ENCODE data around the gene PDE9A.

Gene PDE9A

GRCh38 chr21:42663200-42663750 lies 9.9 kb downstream of the PDE9A start:
- Histone ChIP-seq H3K27me3 (ENCODE audit: control insufficient read depth, insufficient read depth, low read length) (no peaks in the 10 kb centered on the region), H3K9ac (ENCODE audit: low read depth, low read length) (no peak overlapping the region), H3K4me1 (ENCODE audit: control insufficient read depth, insufficient read depth, low read length) (no peaks in the 10 kb centered on the region), H3K36me3 (ENCODE audit: control insufficient read depth, insufficient read depth, low read length) (peaks cover 17% of the 10 kb centered on the region), H3K9me3 (ENCODE audit: control insufficient read depth, insufficient read depth, low read length) (no peaks in the 10 kb centered on the region), H3K4me3 (ENCODE audit: low read depth, low read length) (no peak overlapping the region)

- Histone ChIP-seq H3K27me3 (ENCODE audit: control insufficient read depth, insufficient read depth, low read length) (no peaks in the 10 kb centered on the region), H3K4me3 (ENCODE audit: low read depth, low read length) (no peak overlapping the region), H3K9ac (ENCODE audit: low read depth, low read length) (no peak overlapping the region), H3K36me3 (ENCODE audit: control insufficient read depth, insufficient read depth, low read length) (peaks cover 17% of the 10 kb centered on the region), H3K9me3 (ENCODE audit: control insufficient read depth, insufficient read depth, low read length) (no peaks in the 10 kb centered on the region), H3K4me1 (ENCODE audit: control insufficient read depth, insufficient read depth, low read length) (no peaks in the 10 kb centered on the region)
Observed at GRCh38 chr21:42663860-42664535, 10.6 kb downstream of the PDE9A start.

GRCh38 chr21:42664614-42665013 lies 11.2 kb downstream of the PDE9A start:
- no peaks in the 10 kb centered on the region for H3K27me3 ChIP-seq (ENCODE audit: control insufficient read depth, insufficient read depth, low read length)
- no peak overlapping the region for H3K9ac ChIP-seq (ENCODE audit: low read depth, low read length)
- peaks cover 17% of the 10 kb centered on the region for H3K36me3 ChIP-seq (ENCODE audit: control insufficient read depth, insufficient read depth, low read length)
- no peaks in the 10 kb centered on the region for H3K4me1 ChIP-seq (ENCODE audit: control insufficient read depth, insufficient read depth, low read length)
- H3K4me3 ChIP-seq (ENCODE audit: low read depth, low read length), result no peak overlapping the region
- H3K9me3 ChIP-seq (ENCODE audit: control insufficient read depth, insufficient read depth, low read length), result no peaks in the 10 kb centered on the region

GRCh38 chr21:42665026-42665425 lies 11.6 kb downstream of the PDE9A start:
- H3K36me3 ChIP-seq (ENCODE audit: control insufficient read depth, insufficient read depth, low read length), result peaks cover 17% of the 10 kb centered on the region
- H3K9ac ChIP-seq (ENCODE audit: low read depth, low read length), result no peak overlapping the region
- H3K4me3 ChIP-seq (ENCODE audit: low read depth, low read length), result no peak overlapping the region
- H3K9me3 ChIP-seq (ENCODE audit: control insufficient read depth, insufficient read depth, low read length), result no peaks in the 10 kb centered on the region
- no peaks in the 10 kb centered on the region for H3K27me3 ChIP-seq (ENCODE audit: control insufficient read depth, insufficient read depth, low read length)
- no peaks in the 10 kb centered on the region for H3K4me1 ChIP-seq (ENCODE audit: control insufficient read depth, insufficient read depth, low read length)

- Histone ChIP-seq H3K36me3 (ENCODE audit: control insufficient read depth, insufficient read depth, low read length) (peaks cover 19% of the 10 kb centered on the region), H3K9ac (ENCODE audit: low read depth, low read length) (no peak overlapping the region), H3K27me3 (ENCODE audit: control insufficient read depth, insufficient read depth, low read length) (no peaks in the 10 kb centered on the region), H3K4me1 (ENCODE audit: control insufficient read depth, insufficient read depth, low read length) (no peaks in the 10 kb centered on the region), H3K4me3 (ENCODE audit: low read depth, low read length) (no peak overlapping the region), H3K9me3 (ENCODE audit: control insufficient read depth, insufficient read depth, low read length) (no peaks in the 10 kb centered on the region)
Observed at GRCh38 chr21:42665484-42665883, 12.1 kb downstream of the PDE9A start.

- Histone ChIP-seq H3K36me3 (ENCODE audit: control insufficient read depth, insufficient read depth, low read length) (peaks cover 21% of the 10 kb centered on the region), H3K4me3 (ENCODE audit: low read depth, low read length) (no peak overlapping the region), H3K27me3 (ENCODE audit: control insufficient read depth, insufficient read depth, low read length) (no peaks in the 10 kb centered on the region), H3K9me3 (ENCODE audit: control insufficient read depth, insufficient read depth, low read length) (no peaks in the 10 kb centered on the region), H3K4me1 (ENCODE audit: control insufficient read depth, insufficient read depth, low read length) (no peaks in the 10 kb centered on the region), H3K9ac (ENCODE audit: low read depth, low read length) (no peak overlapping the region)
Observed at GRCh38 chr21:42666023-42666747, 12.8 kb downstream of the PDE9A start.

GRCh38 chr21:42666925-42667324 lies 13.5 kb downstream of the PDE9A start:
- H3K36me3 ChIP-seq (ENCODE audit: control insufficient read depth, insufficient read depth, low read length), result peaks cover 21% of the 10 kb centered on the region
- no peaks in the 10 kb centered on the region for H3K9me3 ChIP-seq (ENCODE audit: control insufficient read depth, insufficient read depth, low read length)
- H3K4me1 ChIP-seq (ENCODE audit: control insufficient read depth, insufficient read depth, low read length), result no peaks in the 10 kb centered on the region
- no peaks in the 10 kb centered on the region for H3K27me3 ChIP-seq (ENCODE audit: control insufficient read depth, insufficient read depth, low read length)
- no peak overlapping the region for H3K4me3 ChIP-seq (ENCODE audit: low read depth, low read length)
- H3K9ac ChIP-seq (ENCODE audit: low read depth, low read length), result no peak overlapping the region

GRCh38 chr21:42668298-42668992 lies 15.0 kb downstream of the PDE9A start:
- no peak overlapping the region for H3K4me3 ChIP-seq (ENCODE audit: low read depth, low read length)
- no peaks in the 10 kb centered on the region for H3K27me3 ChIP-seq (ENCODE audit: control insufficient read depth, insufficient read depth, low read length)
- peaks cover 3% of the 10 kb centered on the region for H3K4me1 ChIP-seq (ENCODE audit: control insufficient read depth, insufficient read depth, low read length)
- no peaks in the 10 kb centered on the region for H3K9me3 ChIP-seq (ENCODE audit: control insufficient read depth, insufficient read depth, low read length)
- peaks cover 12% of the 10 kb centered on the region for H3K36me3 ChIP-seq (ENCODE audit: control insufficient read depth, insufficient read depth, low read length)
- no peak overlapping the region for H3K9ac ChIP-seq (ENCODE audit: low read depth, low read length)

- no peaks in the 10 kb centered on the region for H3K27me3 ChIP-seq (ENCODE audit: control insufficient read depth, insufficient read depth, low read length)
- peaks cover 7% of the 10 kb centered on the region for H3K4me1 ChIP-seq (ENCODE audit: control insufficient read depth, insufficient read depth, low read length)
- no peak overlapping the region for H3K4me3 ChIP-seq (ENCODE audit: low read depth, low read length)
- no peak overlapping the region for H3K9ac ChIP-seq (ENCODE audit: low read depth, low read length)
- H3K9me3 ChIP-seq (ENCODE audit: control insufficient read depth, insufficient read depth, low read length), result no peaks in the 10 kb centered on the region
- peaks cover 9% of the 10 kb centered on the region for H3K36me3 ChIP-seq (ENCODE audit: control insufficient read depth, insufficient read depth, low read length)
Observed at GRCh38 chr21:42669041-42669440, 15.6 kb downstream of the PDE9A start.

- Histone ChIP-seq H3K4me3 (ENCODE audit: low read depth, low read length) (no peak overlapping the region), H3K36me3 (ENCODE audit: control insufficient read depth, insufficient read depth, low read length) (peaks cover 9% of the 10 kb centered on the region), H3K4me1 (ENCODE audit: control insufficient read depth, insufficient read depth, low read length) (peaks cover 8% of the 10 kb centered on the region), H3K9ac (ENCODE audit: low read depth, low read length) (no peak overlapping the region), H3K9me3 (ENCODE audit: control insufficient read depth, insufficient read depth, low read length) (no peaks in the 10 kb centered on the region), H3K27me3 (ENCODE audit: control insufficient read depth, insufficient read depth, low read length) (no peaks in the 10 kb centered on the region)
Observed at GRCh38 chr21:42670058-42670880, 16.8 kb downstream of the PDE9A start.

- H3K4me3 ChIP-seq (ENCODE audit: low read depth, low read length), result no peak overlapping the region
- H3K36me3 ChIP-seq (ENCODE audit: control insufficient read depth, insufficient read depth, low read length), result peaks cover 7% of the 10 kb centered on the region
- H3K9ac ChIP-seq (ENCODE audit: low read depth, low read length), result no peak overlapping the region
- H3K9me3 ChIP-seq (ENCODE audit: control insufficient read depth, insufficient read depth, low read length), result no peaks in the 10 kb centered on the region
- H3K27me3 ChIP-seq (ENCODE audit: control insufficient read depth, insufficient read depth, low read length), result no peaks in the 10 kb centered on the region
- peaks cover 8% of the 10 kb centered on the region for H3K4me1 ChIP-seq (ENCODE audit: control insufficient read depth, insufficient read depth, low read length)
Observed at GRCh38 chr21:42670884-42671283, 17.5 kb downstream of the PDE9A start.
